Tibial nerve (tissue), 4 donors: ENCODE measurements around the gene AKT1S1. TPM values are rescaled to one million over a fixed set of nuclear protein-coding genes. Genes with fewer than 3 reads are reported as not detected.
A peak's percentile ranks its signal among the peaks of the same experiment; 100 is the strongest.

Experiments used
- DNase-seq, 2 donors: peaks; one replicate each; pipeline ENCODE4 v3.0.0-alpha.2; 2019; ENCODE audit warnings: low spot score in 2 of 2
- H3K27ac ChIP-seq, 4 donors: fragments of 200-600 bp; sonication (generic) in 3 of 4; one replicate each; pipeline ENCODE4 v1.5.1; 2017 to 2019; ENCODE audit warnings: mild to moderate bottlenecking in 1 of 4
- H3K27me3 ChIP-seq, 2 donors: fragments of 200-600 bp; sonication (generic) in 1 of 2; one replicate each; pipeline versions ENCODE4 v1.5.1 to v1.6.0; 2017 to 2019
- H3K36me3 ChIP-seq, 3 donors: fragments of 200-600 bp; sonication (generic); one replicate each; pipeline ENCODE4 v1.5.1; 2018 to 2019
- H3K4me1 ChIP-seq, 4 donors: fragments of 200-600 bp; sonication (generic) in 3 of 4; one replicate each; pipeline ENCODE4 v1.5.1; 2017 to 2019
- H3K4me3 ChIP-seq, 4 donors: fragments of 200-600 bp; sonication (generic) in 3 of 4; one replicate each; pipeline ENCODE4 v1.5.1; 2017 to 2019; ENCODE audit warnings: mild to moderate bottlenecking in 1 of 4, moderate library complexity in 1 of 4
- H3K9me3 ChIP-seq, 4 donors: fragments of 200-600 bp; sonication (generic) in 3 of 4; one replicate each; pipeline ENCODE4 v1.5.1; 2017 to 2019
- EP300 ChIP-seq, 2 donors: sonication (generic); formaldehyde crosslinking; IDR thresholded peaks; one replicate each; pipeline ENCODE4 v1.6.1; 2017; ENCODE audit warnings: antibody characterized with exemption in 2 of 2, mild to moderate bottlenecking in 1 of 2
- POLR2A ChIP-seq, 2 donors: fragments of 450-650 bp; IDR thresholded peaks; one replicate each; pipeline ENCODE4 v1.6.1; 2017; ENCODE audit warnings: antibody characterized with exemption in 2 of 2, mild to moderate bottlenecking in 2 of 2, moderate library complexity in 2 of 2
- WGBS, 2 donors: methylation state at CpG; one replicate each; pipeline ENCODE4 v1.1.5; 2018; 5-methylcytosine and 5-hydroxymethylcytosine counted together
- total RNA-seq, 4 donors: library from RNA; depleted of rRNA; stranded (reverse); fragments of >200 nt; gene quantifications; one replicate each; pipeline ENCODE4 v1.1.0, GENCODE V29; 2016
- TF ChIP-seq, protein P1 (sequence below), 5 experiments: fragments of 200-600 bp in 3 of 5; fragments of 450-650 bp in 2 of 5; sonication (generic) in 3 of 5; IDR thresholded peaks; one replicate each; pipeline ENCODE4 v1.5.1; 2016 to 2019; ENCODE audit warnings: antibody characterized with exemption in 5 of 5, mild to moderate bottlenecking in 3 of 5, moderate library complexity in 2 of 5

AKT1S1 gene
- total RNA-seq, 4 donors from 2014 or later, result 20.6 to 27.4 (median 25.4) TPM

DNA sequence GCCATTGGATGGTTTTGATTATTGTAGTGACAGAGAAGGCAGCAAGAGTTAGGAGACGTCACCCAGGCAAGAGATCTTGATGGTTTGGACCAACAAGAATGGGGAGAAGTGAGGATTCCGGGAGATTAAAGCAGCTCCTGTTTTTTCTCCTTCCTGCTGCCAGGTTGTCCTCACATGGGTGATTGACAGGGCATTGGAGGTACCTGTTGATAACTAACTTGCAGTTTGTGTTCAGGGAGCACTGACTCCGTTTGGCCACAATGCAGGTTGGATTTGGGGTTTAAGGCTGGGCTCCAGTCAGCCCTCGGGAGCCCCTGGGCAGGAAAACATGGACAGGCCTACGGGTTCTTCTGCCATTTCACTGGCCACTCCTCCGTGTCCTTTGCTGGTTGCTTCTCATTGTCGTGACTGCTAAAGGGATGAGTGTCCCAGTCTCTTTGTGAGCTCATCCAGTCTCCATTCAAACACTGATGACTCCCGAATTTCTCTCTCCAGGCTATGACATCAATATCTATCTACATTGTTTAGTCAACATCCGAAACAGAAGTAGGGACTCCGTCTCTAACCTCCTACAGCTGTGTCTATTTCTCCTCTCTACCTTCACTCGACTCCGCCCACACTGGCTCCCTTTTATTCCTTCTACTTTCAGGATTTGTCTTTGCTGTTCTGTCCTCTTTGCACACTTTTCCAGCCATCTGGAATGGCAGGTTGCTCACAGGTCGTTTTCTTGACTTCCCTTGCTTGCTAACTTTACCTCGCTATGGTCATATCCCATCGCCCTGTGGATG lies 27.5 kb downstream of the AKT1S1 start:
- H3K4me3 ChIP-seq, result peak overlapping the region in 3 of 4 donors; percentile 91 to 97 (median 95)
- peak overlapping the region in 3 of 4 donors; percentile 99 to 100 (median 99) for H3K27ac ChIP-seq
- H3K4me1 ChIP-seq, result peaks cover 0 to 36% (median 24%) of the 10 kb centered on the region in 4 donors
- H3K9me3 ChIP-seq, result peaks cover 0 to 5% (median 1%) of the 10 kb centered on the region in 4 donors
- no peaks in the 10 kb centered on the region for H3K27me3 ChIP-seq
- TF ChIP-seq POLR2A (IDR thresholded peaks at IDR 0.05) (no peak), EP300 (IDR thresholded peaks at IDR 0.05) (no peak)
- TF ChIP-seq, protein P1, sequence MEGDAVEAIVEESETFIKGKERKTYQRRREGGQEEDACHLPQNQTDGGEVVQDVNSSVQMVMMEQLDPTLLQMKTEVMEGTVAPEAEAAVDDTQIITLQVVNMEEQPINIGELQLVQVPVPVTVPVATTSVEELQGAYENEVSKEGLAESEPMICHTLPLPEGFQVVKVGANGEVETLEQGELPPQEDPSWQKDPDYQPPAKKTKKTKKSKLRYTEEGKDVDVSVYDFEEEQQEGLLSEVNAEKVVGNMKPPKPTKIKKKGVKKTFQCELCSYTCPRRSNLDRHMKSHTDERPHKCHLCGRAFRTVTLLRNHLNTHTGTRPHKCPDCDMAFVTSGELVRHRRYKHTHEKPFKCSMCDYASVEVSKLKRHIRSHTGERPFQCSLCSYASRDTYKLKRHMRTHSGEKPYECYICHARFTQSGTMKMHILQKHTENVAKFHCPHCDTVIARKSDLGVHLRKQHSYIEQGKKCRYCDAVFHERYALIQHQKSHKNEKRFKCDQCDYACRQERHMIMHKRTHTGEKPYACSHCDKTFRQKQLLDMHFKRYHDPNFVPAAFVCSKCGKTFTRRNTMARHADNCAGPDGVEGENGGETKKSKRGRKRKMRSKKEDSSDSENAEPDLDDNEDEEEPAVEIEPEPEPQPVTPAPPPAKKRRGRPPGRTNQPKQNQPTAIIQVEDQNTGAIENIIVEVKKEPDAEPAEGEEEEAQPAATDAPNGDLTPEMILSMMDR (IDR thresholded peaks at IDR 0.05), result no peak
- 89 to 92% methylated on average over 15 of the region's 15 CpGs for WGBS, 2 donors
- no peak for DNase-seq
- peaks cover 0 to 6% (median 0%) of the 10 kb centered on the region in 3 donors for H3K36me3 ChIP-seq

DNA sequence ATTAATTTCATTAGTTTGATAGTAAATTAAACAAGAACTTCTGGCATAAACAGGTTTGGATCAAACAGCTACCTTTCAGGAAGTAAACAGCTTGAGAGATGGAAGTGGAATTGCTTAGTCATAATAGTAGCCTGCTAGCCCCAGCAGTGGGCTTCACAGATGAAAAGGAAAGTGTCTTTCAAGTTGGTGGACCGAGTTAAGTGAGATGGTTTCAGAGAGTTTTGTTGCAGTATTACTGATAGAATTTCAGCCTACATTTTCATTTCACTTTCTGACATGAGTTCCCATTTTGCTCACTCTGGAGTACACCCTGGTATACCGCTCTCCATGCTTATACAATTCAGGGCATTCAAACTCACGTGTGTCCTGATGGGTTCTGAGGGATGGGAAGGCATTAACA lies 28.2 kb downstream of the AKT1S1 start:
- TF ChIP-seq EP300 (IDR thresholded peaks at IDR 0.05) (no peak), POLR2A (IDR thresholded peaks at IDR 0.05) (no peak)
- TF ChIP-seq, protein P1 (IDR thresholded peaks at IDR 0.05), result no peak
- Histone ChIP-seq H3K27me3 (no peaks in the 10 kb centered on the region), H3K36me3 (no peaks in the 10 kb centered on the region), H3K4me1 (peaks cover 0 to 29% (median 23%) of the 10 kb centered on the region in 4 donors), H3K9me3 (peaks cover 0 to 5% (median 1%) of the 10 kb centered on the region in 4 donors), H3K4me3 (no peak overlapping the region), H3K27ac (no peak overlapping the region)
- no peak for DNase-seq
- 94 to 99% methylated on average over 3 of the region's 3 CpGs for WGBS, 2 donors

DNA sequence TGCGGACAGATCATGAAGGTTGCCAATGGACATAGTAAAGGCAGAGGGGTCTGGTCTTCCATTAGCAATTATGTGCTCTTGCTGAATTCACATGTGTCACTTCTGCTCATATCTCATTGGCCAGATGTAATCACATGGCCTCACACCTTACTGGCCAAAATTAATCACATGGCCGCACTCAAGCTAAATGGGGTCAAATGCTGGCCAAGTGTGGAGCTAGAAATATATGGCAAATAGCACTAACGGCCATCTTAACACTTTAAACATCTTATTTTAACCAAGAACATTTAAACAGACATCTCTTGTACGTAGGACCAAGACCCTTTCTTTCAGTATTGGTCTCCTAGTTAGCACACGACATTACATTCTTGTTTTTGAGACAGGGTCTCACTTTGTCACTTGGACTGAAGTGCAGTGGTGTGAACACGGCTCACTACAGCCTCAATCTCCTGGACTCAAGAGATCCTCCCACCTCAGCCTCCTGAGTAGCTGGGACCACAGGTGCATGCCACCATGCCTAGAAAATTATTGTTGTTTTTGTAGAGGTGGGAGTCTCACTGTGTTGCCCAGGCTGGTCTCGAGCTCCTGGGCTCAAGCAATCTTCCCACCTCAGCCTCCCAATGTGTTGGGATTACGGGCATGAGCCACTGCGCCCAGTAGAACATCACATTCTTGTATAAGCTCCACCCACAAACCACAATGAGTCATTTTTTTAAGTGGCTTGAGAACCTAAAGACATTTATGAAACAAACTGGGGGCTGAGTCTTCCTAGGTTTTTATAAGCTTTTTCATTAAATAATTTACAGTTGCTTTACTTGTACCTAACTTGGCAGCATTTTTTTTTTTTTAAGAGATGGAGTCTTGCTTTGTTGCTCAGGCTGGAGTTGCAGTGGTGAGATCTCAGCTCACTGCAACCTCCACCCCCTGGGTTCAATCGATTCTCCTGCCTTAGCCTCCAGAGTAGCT lies 29.1 kb downstream of the AKT1S1 start:
- WGBS, 2 donors, result 82 to 91% methylated on average over 10 of the region's 10 CpGs
- no peak overlapping the region for H3K27ac ChIP-seq
- DNase-seq, result no peak
- H3K9me3 ChIP-seq, result peaks cover 0 to 5% (median 1%) of the 10 kb centered on the region in 4 donors
- H3K4me3 ChIP-seq, result no peak overlapping the region
- peaks cover 0 to 20% (median 17%) of the 10 kb centered on the region in 4 donors for H3K4me1 ChIP-seq
- no peaks in the 10 kb centered on the region for H3K36me3 ChIP-seq
- H3K27me3 ChIP-seq, result no peaks in the 10 kb centered on the region
- TF ChIP-seq POLR2A (IDR thresholded peaks at IDR 0.05) (no peak), EP300 (IDR thresholded peaks at IDR 0.05) (no peak)
- TF ChIP-seq, protein P1 (IDR thresholded peaks at IDR 0.05), result no peak

DNA sequence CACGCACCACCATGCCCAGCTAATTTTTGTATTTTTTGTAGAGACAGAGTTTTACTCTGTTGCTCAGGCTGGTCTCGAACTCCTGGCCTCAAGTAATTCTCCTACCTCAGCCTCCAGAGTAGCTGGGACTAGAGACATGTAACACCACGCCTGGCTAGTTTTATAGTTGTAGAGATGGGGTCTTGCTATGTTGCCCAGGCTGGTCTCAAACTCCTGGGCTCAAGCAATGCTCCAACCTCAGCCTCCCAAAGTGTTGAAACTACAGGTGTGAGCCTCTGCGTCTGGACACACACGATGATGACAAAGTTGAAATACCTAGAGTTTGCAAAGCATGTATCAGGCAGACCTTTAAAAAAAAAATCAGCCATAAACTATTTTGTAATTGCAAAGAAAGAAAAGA lies 30.7 kb downstream of the AKT1S1 start:
- no peak for DNase-seq
- Histone ChIP-seq H3K27me3 (no peaks in the 10 kb centered on the region), H3K4me3 (no peak overlapping the region), H3K9me3 (peaks cover 0 to 5% (median 1%) of the 10 kb centered on the region in 4 donors), H3K27ac (no peak overlapping the region), H3K36me3 (peaks cover 0 to 10% (median 0%) of the 10 kb centered on the region in 3 donors), H3K4me1 (peaks cover 0 to 6% (median 5%) of the 10 kb centered on the region in 4 donors)
- TF ChIP-seq POLR2A (IDR thresholded peaks at IDR 0.05), result no peak
- TF ChIP-seq, protein P1 (IDR thresholded peaks at IDR 0.05), result no peak
- TF ChIP-seq EP300 (IDR thresholded peaks at IDR 0.05), result no peak
- WGBS, 2 donors, result 85% methylated on average over 5 of the region's 5 CpGs
